ENCODE results near the gene LIN7B. TPM values are rescaled to one million over a fixed set of nuclear protein-coding genes. Genes with fewer than 3 reads are reported as not detected.

LIN7B gene
- total and polyA plus RNA-seq, 2 of the 13 experiments (the other 11 are each of a cell fraction or from before 2014, with no cell fraction given): 5.3 to 7.6 TPM

GRCh38 chr19:49145573-49146407 lies 31.6 kb downstream of the LIN7B start (continued):
- peak; percentile 96 for TF ChIP-seq ZBTB33 (CRISPR knock-in tag; IDR thresholded peaks at IDR 0.05)
- TF ChIP-seq ZBTB42 (CRISPR knock-in tag; IDR thresholded peaks at IDR 0.05): no peak
- no peak for TF ChIP-seq SIX1 (CRISPR knock-in tag; IDR thresholded peaks at IDR 0.05; ENCODE audit: borderline replicate concordance)
- TF ChIP-seq PATZ1 (CRISPR knock-in tag; IDR thresholded peaks at IDR 0.05): peak; percentile 46; the same call in 1 of the 2 replicates
- peak in 1 of 2 experiments; percentile 39; a peak in 1 of 4 replicates for TF ChIP-seq HMGXB4 (CRISPR knock-in tag; IDR thresholded peaks at IDR 0.05; ENCODE audit: borderline replicate concordance in 1 of 2, low read depth in 1 of 2)
- no peak for TF ChIP-seq ZNF709 (CRISPR knock-in tag; IDR thresholded peaks at IDR 0.05)
- TF ChIP-seq BCL3 (CRISPR knock-in tag; IDR thresholded peaks at IDR 0.05): 0 out of 2 replicates have a peak, but pooled peaks have one; percentile 51
- no peak for TF ChIP-seq AGO1 (IDR thresholded peaks at IDR 0.05; ENCODE audit: low read depth, low read length, poor library complexity, severe bottlenecking)
- no peak for TF ChIP-seq ZNF605 (CRISPR knock-in tag; IDR thresholded peaks at IDR 0.05)
- TF ChIP-seq ZNF567 (CRISPR knock-in tag; IDR thresholded peaks at IDR 0.05; ENCODE audit: borderline replicate concordance): no peak
- TF ChIP-seq ASH2L (IDR thresholded peaks at IDR 0.05; ENCODE audit: insufficient read length, low read depth, low read length): no peak
- no peak for TF ChIP-seq ZNF574 (CRISPR knock-in tag; IDR thresholded peaks at IDR 0.05)
- TF ChIP-seq JUNB (CRISPR knock-in tag; IDR thresholded peaks at IDR 0.05; ENCODE audit: borderline replicate concordance): no peak
- TF ChIP-seq ZNF775 (CRISPR knock-in tag; IDR thresholded peaks at IDR 0.05; ENCODE audit: borderline replicate concordance): no peak
- TF ChIP-seq SMC3 (IDR thresholded peaks at IDR 0.05; ENCODE audit: low read length): peak; percentile 32; the same call in 1 of the 2 replicates
- TF ChIP-seq HNRNPLL (IDR thresholded peaks at IDR 0.05; ENCODE audit: low read depth, low read length, poor library complexity, severe bottlenecking): peak; percentile 30
- TF ChIP-seq SRF (IDR thresholded peaks at IDR 0.05; ENCODE audit: low read depth, low read length): peak; percentile 74

All from HepG2 (cell line).